HG02938 (cell line): ENCODE data around the gene TNFRSF13B.

Experiments
- ATAC-seq: cut with Tn5 transposase; IDR thresholded peaks from one replicate; pipeline ENCODE4 v1.9.1; 2021; ENCODE audit warnings: mild to moderate bottlenecking, moderate library complexity; ENCODE audit not compliant: unreplicated experiment

TNFRSF13B gene

GRCh38 chr17:16939606-16940115 lies 32.3 kb downstream of the TNFRSF13B start:
- ATAC-seq, result no peak

GRCh38 chr17:16939208-16939576 lies 32.7 kb downstream of the TNFRSF13B start:
- ATAC-seq, result no peak

- no peak for ATAC-seq
Measured at GRCh38 chr17:16938496-16939207, 33.3 kb downstream of the TNFRSF13B start.

- ATAC-seq, result no peak
Measured at GRCh38 chr17:16938031-16938430, 33.9 kb downstream of the TNFRSF13B start.

GRCh38 chr17:16937431-16937830 lies 34.5 kb downstream of the TNFRSF13B start:
- ATAC-seq, result no peak

- no peak for ATAC-seq
Measured at GRCh38 chr17:16936536-16937310, 35.2 kb downstream of the TNFRSF13B start.

- ATAC-seq, result no peak
Measured at GRCh38 chr17:16935786-16936185, 36.1 kb downstream of the TNFRSF13B start.

DNA sequence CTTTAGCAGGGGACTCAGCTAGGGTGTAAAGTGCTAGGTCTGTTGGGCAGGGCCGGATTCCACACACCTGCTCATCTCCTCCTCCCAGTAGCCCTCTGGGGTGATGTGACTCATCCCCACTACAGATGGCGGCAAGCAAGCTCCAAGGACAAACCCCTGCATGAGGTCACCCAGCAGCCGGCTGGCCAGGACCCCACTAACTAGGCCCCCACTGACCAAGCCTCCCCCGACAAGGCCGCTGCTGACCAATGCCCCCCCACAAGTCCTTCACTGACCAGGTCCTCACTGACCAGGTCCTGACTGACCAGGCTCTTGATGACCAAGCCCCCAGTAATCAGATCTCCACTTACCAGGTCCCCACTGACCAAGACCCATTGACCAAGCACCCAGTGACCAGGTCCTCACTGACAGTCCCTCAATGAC lies 36.7 kb downstream of the TNFRSF13B start:
- no peak for ATAC-seq

DNA sequence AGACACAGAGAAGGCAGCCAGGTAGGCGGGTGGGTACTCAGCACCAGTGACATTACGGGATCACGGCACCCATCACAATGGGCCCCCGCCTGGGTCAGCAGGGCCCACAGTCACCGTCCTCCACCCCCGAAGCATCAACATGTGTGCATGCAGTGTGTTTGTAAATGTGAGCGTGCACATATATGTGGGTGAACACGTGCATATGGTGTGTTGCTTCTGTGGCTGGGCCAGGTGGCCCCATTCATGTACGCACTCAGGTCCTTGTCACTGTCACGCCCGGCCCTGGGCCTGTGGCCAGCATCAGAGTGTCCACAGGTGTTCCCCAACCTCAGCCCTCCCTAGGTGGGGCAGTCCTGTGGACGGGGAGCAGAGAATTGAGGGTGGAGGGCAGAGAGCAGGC lies 37.1 kb downstream of the TNFRSF13B start:
- no peak for ATAC-seq

GRCh38 chr17:16934133-16934795 lies 37.7 kb downstream of the TNFRSF13B start:
- ATAC-seq, result no peak

DNA sequence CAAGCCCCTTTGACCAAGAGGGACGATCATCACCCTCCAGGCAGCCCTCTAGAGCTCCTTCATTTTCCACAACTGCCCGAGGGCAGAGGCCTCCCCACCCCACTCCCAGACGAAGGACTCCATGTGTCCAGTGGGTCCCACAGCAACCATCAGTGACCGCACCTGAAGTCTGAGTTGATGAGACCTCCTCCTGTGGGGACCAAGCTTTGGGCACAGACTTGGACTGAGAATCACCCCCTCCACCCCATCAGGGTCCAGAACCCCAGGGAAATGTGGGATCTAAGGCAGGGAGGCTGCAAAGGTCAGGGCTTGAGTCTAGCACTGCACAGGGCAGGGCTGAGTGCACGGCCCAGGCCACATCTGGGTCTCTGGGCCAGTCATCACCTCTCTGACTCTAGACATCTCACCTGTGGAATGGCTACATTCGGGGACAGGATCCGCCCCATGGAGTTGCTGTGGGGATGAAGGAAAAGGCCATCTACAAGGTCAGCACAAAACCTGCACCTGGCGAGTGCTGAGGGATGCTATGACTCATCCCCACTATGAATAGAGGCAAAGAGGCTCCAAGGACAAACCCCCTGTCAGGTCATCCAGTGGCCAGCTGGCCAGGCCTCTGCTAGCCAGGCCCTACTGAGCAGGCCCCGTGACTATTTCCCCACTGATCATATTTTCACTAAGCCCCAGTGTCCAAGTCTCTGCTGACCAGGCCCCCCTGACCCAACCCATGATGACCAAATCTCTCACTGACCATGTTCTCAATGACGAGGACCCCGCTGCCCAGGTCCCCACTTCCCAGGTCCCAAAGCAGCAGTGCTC lies 38.4 kb downstream of the TNFRSF13B start:
- no peak for ATAC-seq

DNA sequence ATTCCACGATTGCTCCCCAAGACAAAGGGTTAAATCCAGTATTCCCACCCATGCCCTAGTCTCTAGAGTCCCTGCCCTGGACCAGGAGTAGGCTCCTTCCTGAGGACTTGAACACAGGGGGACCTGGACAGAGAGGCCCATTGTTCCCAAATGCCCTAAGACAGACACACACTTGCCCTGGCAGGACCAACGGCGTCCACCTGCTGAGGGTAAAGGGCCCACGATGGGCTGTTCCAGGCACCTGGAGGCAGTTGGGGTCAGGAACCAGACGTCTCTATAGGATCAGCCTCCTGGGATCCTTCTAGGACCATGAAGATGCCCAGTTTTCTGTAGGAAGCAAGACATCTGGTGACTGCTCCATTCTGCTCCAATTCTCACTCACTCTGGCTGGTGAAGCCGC lies 39.3 kb downstream of the TNFRSF13B start:
- no peak for ATAC-seq

DNA sequence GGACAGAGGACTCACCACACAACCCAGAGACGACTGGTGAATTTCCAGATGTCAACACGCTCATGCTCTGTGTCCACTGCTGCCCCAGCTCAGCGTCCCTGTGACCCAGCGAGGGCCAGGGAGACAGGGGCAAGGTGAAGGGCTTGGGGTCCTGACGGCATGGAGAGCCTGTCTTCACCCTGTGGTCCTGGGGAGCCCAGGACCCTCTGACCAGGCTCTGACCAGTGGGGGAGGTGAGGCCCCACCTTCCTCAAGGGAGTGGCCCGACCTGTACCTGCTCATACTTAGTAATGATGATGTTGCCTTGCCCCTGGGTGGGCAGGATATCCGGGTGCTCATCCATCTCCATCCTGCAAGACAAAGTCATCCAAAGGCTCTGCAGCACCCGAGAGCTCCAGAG lies 39.8 kb downstream of the TNFRSF13B start:
- no peak for ATAC-seq

DNA sequence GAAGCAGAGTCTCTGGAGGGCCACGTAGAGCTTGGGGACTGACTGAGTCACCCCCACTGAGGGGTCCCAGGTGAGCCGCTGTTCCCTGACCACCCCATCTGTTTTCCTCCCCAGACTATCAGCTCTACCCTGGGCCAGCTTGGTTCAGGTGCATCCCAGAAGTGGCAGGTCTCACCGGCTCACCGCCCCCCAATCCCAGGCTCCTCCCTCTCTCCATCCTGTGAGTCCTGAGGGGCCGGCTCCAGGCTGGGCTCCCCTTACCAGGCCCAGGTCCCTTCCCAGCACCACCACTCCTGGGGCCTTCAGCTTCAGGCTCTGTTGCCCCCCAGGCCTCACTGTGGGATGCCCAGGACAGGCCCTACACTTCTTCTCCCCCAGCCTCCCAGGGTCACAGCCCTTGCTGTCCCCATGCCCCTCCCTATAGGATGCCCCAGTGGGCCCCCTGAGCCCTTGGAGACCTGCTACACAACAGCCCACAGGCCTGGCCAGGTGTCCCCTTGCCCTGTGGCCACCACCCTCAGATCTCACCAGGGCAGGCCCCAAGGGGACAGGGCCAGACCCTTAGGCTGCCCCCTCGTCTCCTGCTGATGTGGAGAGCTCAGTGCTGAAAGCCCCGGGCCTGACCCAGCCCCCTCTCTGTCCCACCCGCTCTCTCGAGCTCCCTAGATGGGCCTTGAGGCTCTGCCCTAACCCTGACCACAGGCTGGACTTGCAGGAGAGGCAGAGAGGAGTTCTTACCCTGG lies 40.4 kb downstream of the TNFRSF13B start:
- ATAC-seq, result no peak

DNA sequence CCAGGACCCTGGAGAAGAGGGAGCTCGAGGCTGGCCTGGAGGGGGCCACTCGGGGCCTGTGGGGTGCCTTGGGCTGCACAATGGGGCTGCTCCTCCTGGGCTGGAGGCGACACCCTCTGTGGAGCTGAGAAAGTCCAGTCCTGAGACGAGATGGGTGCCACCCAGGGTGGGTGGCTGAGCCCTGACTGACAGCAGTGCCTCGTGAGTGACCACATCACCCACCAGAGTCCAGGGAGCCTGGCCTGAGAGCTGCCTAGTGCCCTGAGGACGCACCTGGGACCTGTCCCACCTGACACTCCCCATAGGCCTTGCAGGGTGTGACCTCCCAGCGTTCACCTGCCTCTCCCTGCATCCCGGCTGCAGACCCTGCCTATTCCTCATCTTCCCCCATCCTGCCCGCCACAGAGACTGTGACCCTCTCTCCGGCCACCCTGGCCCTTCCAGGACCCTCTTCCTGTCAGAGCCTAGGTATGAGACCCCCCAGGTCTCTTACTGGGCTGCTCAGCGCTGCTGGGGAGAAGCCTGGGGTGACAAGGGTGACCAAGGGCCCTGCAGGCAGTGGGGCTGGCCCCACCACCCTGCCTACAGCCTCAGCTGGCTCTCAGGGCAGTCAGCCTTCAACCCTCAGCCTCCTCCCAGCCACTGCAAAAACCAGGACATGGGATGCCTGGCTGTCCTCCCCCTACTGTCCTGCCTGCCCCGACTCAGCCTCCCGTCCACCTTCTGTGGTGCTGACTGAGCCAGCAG lies 41.2 kb downstream of the TNFRSF13B start:
- ATAC-seq, result no peak

- ATAC-seq, result no peak
Measured at GRCh38 chr17:16929757-16930520, 42.0 kb downstream of the TNFRSF13B start.

GRCh38 chr17:16929035-16929680 lies 42.8 kb downstream of the TNFRSF13B start:
- ATAC-seq, result no peak

GRCh38 chr17:16928406-16929034 lies 43.4 kb downstream of the TNFRSF13B start:
- ATAC-seq, result no peak
